HEK293 (cell line): ENCODE data around the gene GHRL.

Source experiments
- BCL11A ChIP-seq: fragments of 450-650 bp; formaldehyde crosslinking; IDR thresholded peaks from 2 replicates; pipeline ENCODE4 v1.5.1; 2016; ENCODE audit warnings: low read depth, missing biosample characterization, missing genetic modification characterization
- MYNN ChIP-seq: fragments of 450-650 bp; formaldehyde crosslinking; IDR thresholded peaks from 2 replicates; pipeline ENCODE4 v1.5.1; 2016; ENCODE audit warnings: missing biosample characterization, missing genetic modification characterization, borderline replicate concordance
- SCRT2 ChIP-seq: fragments of 450-650 bp; formaldehyde crosslinking; IDR thresholded peaks from 2 replicates; pipeline ENCODE4 v1.5.1; 2016; ENCODE audit warnings: missing biosample characterization, missing genetic modification characterization
- ZNF24 ChIP-seq: fragments of 450-650 bp; formaldehyde crosslinking; IDR thresholded peaks from 2 replicates; pipeline ENCODE4 v1.5.1; 2016; ENCODE audit warnings: missing biosample characterization, missing genetic modification characterization
- ZNF501 ChIP-seq: fragments of 450-650 bp; formaldehyde crosslinking; IDR thresholded peaks from 2 replicates; pipeline ENCODE4 v1.5.1; 2016; ENCODE audit warnings: missing biosample characterization, missing genetic modification characterization
- TF ChIP-seq, protein P1 (sequence below): fragments of 450-650 bp; formaldehyde crosslinking; IDR thresholded peaks from 2 replicates; pipeline ENCODE4 v1.5.1; 2016; ENCODE audit warnings: missing biosample characterization, missing genetic modification characterization
- TF ChIP-seq, protein P2 (sequence below): fragments of 450-650 bp; formaldehyde crosslinking; IDR thresholded peaks from 2 replicates; pipeline ENCODE4 v1.5.1; 2016; ENCODE audit warnings: missing biosample characterization, missing genetic modification characterization, borderline replicate concordance
- TF ChIP-seq, protein P3 (sequence below): fragments of 450-650 bp; formaldehyde crosslinking; IDR thresholded peaks from 2 replicates; pipeline ENCODE4 v1.5.1; 2016; ENCODE audit warnings: missing biosample characterization, missing genetic modification characterization
- TF ChIP-seq, protein P4 (sequence below): fragments of 450-650 bp; formaldehyde crosslinking; IDR thresholded peaks from 2 replicates; pipeline ENCODE4 v1.5.1; 2016; ENCODE audit warnings: missing biosample characterization, missing genetic modification characterization

DNA sequence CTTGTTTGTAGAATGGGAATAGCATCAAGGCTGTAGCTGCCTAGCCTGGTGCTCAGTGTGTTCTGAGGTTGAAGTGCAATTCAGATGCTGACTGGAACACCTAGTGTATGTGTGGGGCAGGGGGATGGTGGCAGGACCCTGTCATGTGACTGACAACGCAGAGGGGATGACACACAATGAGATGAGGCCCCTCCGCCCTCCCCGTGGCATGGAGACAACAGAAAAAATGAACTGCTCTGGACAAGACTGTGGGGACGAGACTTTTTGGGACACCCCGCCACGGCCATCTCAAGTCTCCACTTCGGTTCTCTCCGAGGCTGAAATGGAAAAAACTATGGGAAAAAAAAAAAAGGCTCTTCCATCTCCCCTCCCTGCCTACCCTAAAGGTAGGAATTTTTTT, 38.6 kb upstream of the GHRL start:
- no peak for TF ChIP-seq ZNF24 (tag by site-specific recombination)
- TF ChIP-seq MYNN (tag by site-specific recombination), result no peak
- TF ChIP-seq, protein P1, sequence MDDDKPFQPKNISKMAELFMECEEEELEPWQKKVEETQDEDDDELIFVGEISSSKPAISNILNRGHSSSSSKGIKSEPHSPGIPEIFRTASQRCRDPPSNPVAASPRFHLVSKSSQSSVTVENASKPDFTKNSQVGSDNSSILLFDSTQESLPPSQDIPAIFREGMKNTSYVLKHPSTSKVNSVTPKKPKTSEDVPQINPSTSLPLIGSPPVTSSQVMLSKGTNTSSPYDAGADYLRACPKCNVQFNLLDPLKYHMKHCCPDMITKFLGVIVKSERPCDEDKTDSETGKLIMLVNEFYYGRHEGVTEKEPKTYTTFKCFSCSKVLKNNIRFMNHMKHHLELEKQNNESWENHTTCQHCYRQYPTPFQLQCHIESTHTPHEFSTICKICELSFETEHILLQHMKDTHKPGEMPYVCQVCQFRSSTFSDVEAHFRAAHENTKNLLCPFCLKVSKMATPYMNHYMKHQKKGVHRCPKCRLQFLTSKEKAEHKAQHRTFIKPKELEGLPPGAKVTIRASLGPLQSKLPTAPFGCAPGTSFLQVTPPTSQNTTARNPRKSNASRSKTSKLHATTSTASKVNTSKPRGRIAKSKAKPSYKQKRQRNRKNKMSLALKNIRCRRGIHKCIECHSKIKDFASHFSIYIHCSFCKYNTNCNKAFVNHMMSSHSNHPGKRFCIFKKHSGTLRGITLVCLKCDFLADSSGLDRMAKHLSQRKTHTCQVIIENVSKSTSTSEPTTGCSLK (tag by site-specific recombination), result no peak
- TF ChIP-seq, protein P2, sequence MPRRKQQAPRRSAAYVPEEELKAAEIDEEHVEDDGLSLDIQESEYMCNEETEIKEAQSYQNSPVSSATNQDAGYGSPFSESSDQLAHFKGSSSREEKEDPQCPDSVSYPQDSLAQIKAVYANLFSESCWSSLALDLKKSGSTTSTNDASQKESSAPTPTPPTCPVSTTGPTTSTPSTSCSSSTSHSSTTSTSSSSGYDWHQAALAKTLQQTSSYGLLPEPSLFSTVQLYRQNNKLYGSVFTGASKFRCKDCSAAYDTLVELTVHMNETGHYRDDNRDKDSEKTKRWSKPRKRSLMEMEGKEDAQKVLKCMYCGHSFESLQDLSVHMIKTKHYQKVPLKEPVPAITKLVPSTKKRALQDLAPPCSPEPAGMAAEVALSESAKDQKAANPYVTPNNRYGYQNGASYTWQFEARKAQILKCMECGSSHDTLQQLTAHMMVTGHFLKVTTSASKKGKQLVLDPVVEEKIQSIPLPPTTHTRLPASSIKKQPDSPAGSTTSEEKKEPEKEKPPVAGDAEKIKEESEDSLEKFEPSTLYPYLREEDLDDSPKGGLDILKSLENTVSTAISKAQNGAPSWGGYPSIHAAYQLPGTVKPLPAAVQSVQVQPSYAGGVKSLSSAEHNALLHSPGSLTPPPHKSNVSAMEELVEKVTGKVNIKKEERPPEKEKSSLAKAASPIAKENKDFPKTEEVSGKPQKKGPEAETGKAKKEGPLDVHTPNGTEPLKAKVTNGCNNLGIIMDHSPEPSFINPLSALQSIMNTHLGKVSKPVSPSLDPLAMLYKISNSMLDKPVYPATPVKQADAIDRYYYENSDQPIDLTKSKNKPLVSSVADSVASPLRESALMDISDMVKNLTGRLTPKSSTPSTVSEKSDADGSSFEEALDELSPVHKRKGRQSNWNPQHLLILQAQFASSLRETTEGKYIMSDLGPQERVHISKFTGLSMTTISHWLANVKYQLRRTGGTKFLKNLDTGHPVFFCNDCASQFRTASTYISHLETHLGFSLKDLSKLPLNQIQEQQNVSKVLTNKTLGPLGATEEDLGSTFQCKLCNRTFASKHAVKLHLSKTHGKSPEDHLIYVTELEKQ (tag by site-specific recombination), result no peak
- TF ChIP-seq, protein P3, sequence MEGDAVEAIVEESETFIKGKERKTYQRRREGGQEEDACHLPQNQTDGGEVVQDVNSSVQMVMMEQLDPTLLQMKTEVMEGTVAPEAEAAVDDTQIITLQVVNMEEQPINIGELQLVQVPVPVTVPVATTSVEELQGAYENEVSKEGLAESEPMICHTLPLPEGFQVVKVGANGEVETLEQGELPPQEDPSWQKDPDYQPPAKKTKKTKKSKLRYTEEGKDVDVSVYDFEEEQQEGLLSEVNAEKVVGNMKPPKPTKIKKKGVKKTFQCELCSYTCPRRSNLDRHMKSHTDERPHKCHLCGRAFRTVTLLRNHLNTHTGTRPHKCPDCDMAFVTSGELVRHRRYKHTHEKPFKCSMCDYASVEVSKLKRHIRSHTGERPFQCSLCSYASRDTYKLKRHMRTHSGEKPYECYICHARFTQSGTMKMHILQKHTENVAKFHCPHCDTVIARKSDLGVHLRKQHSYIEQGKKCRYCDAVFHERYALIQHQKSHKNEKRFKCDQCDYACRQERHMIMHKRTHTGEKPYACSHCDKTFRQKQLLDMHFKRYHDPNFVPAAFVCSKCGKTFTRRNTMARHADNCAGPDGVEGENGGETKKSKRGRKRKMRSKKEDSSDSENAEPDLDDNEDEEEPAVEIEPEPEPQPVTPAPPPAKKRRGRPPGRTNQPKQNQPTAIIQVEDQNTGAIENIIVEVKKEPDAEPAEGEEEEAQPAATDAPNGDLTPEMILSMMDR (tag by site-specific recombination), result no peak
- TF ChIP-seq, protein P4, sequence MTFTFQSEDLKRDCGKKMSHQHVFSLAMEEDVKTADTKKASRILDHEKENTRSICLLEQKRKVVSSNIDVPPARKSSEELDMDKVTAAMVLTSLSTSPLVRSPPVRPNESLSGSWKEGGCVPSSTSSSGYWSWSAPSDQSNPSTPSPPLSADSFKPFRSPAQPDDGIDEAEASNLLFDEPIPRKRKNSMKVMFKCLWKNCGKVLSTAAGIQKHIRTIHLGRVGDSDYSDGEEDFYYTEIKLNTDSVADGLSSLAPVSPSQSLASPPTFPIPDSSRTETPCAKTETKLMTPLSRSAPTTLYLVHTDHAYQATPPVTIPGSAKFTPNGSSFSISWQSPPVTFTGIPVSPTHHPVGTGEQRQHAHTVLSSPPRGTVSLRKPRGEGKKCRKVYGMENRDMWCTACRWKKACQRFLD (tag by site-specific recombination), result no peak
- no peak for TF ChIP-seq SCRT2 (tag by site-specific recombination)
- TF ChIP-seq ZNF501 (tag by site-specific recombination), result no peak
- no peak for TF ChIP-seq BCL11A (tag by site-specific recombination)
